Erythroblast (primary cell): Measurements from ENCODE around the gene ELF1.

Experiments used
- GATA1 ChIP-seq: IDR thresholded peaks from 2 replicates; pipeline ENCODE4 v1.6.1; 2011; ENCODE audit warnings: low read depth, mild to moderate bottlenecking, control low read depth, low read length, moderate library complexity
- POLR2A ChIP-seq: IDR thresholded peaks from 2 replicates; pipeline ENCODE4 v1.6.1; 2011; ENCODE audit warnings: mild to moderate bottlenecking, low read length

- TF ChIP-seq POLR2A (peak; percentile 22), GATA1 (no peak)
Observed at GRCh38 chr13:41006978-41007743, 12.0 kb downstream of the ELF1 start.
